ENCODE results near the gene RELL1.

GRCh38 chr4:37597034-37597433 is 89.1 kb downstream of the RELL1 start:
- TF ChIP-seq POLR2AphosphoS5 (IDR thresholded peaks at IDR 0.05; ENCODE audit: low read depth, low read length) = no peak
- TF ChIP-seq POLR2A (IDR thresholded peaks at IDR 0.05; ENCODE audit: low read depth, low read length) = no peak

Measured in GM12892 (cell line).